HG02884 (cell line): Measurements from ENCODE around the gene ARMC9.
"Not testable (repeated sequence)": the region's sequence is repeated elsewhere in the genome, so short reads cannot be mapped to it uniquely, and the experiment has no call there.

Source experiments
- ATAC-seq: cut with Tn5 transposase; IDR thresholded peaks from one replicate; pipeline ENCODE4 v1.9.1; 2021; ENCODE audit warnings: mild to moderate bottlenecking, moderate library complexity; ENCODE audit not compliant: unreplicated experiment

ARMC9 gene

DNA sequence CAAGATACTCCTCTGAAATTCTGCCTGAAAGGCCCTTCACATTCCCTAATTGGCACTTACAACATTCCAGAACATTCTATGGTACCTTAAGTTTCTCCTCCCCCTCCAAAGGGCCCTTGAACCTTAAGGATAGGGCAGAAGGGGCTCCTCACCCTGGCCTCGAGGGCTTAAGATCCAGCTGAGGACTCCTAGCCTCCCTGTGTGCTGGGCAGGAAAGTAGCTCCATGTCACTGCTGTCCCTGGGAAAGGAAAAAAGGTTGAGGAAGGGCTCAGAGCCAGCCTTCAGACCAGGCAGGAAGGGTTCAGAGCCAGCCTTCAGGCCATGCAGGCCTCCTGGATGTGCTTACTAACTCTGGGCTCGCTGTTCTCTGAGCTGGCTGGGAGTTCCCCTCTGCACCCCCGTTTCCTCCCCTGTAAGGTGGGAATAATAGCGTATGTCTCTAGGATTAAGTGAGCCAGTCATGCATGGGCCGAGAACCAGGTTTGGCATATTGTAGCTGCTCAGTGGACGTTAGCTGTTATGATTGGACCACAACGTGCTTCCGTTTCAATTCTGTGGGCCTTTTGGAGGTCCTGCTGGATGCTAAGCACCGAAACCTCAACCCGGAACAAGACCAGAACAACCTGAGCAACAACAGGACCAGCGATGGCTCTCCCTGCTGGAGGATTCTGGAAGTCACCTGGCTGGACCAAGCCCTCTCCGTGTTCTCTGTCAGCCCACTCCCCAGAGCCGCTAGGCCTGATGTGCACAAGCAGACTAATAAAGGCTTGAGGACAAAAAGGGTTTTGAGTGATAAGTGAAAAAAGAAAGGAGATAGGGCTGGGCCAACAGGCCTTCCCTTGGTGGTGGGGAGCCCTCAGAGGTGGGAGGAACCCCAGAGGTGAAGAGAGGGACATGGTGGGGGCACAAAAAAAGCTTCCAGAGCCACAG is 196.0 kb downstream of the ARMC9 start:
- ATAC-seq, result peak; percentile 55

DNA sequence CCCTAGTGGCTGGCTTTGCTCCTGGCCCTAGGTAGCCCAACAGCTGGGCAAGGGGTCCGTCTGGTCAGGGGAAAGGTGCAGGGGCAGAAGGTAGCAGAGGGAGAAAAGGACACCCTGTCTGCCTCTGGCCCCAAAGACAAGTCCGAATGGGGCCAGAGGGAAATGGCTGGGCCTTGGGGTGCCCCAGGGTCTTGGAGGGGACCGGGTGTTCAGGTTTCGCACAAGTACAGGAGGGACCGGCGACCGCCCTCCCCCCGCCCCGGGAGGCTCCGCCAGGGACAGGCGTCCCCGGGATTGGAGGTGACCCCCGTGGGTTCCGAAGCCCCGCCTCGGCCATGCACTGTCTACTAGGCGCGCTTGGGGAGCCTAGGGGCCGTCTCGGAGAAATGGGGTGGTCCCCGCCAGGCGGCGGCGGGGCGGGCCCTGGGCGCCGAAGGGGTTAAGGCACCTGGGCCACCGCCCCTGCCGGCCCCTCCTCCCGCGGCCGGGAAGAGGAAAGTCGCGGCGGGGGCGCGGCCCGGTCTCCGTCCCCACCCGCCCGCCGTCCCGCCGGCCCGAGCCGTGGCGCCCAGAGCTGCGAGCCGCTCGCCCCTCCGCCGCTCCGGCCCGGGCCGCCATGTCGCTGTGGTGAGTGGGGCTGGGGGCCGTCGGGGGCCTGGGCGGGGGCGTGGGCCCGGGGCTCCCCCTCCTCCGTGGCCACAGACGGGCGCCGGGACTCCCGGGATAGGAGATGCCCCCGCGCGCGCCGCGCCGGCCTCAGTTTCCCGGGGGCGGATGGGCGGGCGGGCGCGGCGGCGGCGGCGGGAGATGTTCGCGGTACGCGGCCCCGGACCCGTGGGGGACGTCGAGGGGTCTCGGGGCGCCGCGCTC is 197.0 kb downstream of the ARMC9 start, which contains the start of gene B3GNT7:
Gene B3GNT7 (plus strand): TSS at position 523 of the 870 bp plus-strand sequence. CDS start 94 bp downstream, at position 617.
- no peak for ATAC-seq

DNA sequence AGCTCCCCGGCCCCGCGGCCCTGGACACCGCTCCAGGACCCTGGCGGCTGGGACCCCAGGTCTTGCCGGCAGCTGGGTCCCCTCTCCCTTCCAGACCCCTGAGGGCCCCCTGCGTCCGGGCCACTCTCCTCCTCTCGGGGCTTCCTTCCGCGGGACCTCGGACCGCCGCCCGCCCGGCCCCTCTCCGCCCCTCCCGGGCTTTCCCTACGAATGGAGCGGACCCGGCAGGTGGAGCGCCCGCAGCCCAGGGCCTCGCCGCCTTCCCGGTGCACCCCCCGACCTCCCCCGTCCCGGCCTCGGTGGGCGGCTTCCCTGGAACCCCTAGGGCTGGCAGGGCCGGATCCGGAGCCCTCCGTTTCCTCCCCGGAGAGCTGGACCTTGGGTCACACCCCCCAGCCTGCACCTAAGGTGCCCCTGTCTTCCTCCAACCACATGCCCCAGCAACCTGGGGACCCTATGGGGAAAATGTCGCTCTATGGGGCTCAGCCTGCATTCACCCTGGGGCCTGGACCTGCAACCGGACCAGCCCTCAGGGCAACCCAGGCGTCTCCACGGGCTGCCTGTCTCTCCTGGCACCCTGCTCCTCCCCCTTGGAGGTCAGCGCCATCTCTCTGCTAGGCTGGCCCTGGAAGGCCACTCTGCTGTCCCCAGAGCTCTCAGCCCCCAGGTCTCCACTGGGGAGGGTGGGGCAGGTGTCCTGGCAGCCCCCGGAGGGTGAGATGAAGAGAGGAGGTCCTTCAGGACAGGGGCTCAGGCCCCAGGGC is 197.8 kb downstream of the ARMC9 start:
- no peak for ATAC-seq

DNA sequence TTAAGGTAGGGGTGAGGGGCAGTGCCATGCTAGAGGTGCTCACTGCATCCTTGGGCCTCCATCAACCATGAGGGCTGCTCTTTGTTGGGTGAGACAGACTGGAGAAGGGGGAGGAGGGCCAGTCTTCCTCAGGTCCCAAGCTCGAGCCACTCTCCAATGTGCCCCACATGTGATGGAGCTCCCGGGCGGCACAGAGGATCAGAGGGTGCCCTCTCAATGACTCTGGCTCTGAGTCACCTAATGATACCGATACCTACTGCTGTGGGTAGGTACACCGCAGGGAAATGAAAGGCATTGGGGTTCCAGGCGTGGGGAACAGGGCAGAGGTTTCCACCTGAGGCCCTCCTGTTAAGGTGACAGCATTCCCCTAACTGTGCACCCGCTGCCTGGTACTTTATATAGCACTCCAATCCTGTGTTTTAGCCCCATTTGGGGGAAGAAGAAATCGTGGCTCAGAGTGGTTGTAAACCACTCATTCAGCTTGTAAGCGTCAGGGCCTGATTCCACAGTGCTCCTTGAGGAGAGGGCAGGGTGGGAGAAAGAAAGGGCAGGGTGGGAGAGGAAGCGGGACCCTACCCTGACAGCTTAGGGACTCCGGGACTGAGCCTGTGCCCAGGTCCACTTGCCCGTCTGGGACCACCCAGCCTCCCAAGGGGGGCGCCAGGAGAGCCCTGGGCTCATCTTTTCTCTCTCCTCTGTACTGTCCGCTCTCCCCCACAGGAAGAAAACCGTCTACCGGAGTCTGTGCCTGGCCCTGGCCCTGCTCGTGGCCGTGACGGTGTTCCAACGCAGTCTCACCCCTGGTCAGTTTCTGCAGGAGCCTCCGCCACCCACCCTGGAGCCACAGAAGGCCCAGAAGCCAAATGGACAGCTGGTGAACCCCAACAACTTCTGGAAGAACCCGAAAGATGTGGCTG is 198.8 kb downstream of the ARMC9 start:
- no peak for ATAC-seq

- no peak for ATAC-seq
These were observed 199.5 kb downstream of the ARMC9 start for GRCh38 chr2:231397928-231398294.

DNA sequence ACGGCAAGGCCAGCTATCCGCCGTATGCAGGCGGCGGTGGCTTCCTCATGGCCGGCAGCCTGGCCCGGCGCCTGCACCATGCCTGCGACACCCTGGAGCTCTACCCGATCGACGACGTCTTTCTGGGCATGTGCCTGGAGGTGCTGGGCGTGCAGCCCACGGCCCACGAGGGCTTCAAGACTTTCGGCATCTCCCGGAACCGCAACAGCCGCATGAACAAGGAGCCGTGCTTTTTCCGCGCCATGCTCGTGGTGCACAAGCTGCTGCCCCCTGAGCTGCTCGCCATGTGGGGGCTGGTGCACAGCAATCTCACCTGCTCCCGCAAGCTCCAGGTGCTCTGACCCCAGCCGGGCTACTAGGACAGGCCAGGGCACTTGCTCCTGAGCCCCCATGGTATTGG is 200.2 kb downstream of the ARMC9 start:
- ATAC-seq, result no peak

- no peak for ATAC-seq
These were observed 200.8 kb downstream of the ARMC9 start for GRCh38 chr2:231399046-231399852.

GRCh38 chr2:231399853-231400680 is 201.6 kb downstream of the ARMC9 start:
- ATAC-seq, result no peak

- not testable (repeated sequence) for ATAC-seq
These were observed 202.2 kb downstream of the ARMC9 start for GRCh38 chr2:231400681-231401080.

DNA sequence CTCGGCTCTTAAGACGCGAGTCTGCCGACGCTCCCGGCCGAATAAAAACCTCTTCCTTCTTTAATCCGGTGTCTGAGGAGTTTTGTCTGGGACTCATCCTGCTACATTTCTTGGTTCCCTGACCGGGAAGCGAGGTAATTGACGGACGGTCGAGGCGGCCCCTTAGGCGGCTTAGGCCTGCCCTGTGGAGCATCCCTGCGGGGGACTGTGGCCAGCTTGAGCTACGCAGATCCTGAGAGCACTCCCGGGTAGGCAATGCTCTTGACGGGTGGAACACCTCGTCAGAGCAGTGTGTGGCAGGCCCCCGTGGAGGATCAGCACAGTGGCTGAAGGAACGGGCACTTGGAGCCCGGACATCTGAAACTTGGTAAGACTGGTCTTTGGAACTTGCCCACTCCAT is 202.7 kb downstream of the ARMC9 start:
- not testable (repeated sequence) for ATAC-seq

DNA sequence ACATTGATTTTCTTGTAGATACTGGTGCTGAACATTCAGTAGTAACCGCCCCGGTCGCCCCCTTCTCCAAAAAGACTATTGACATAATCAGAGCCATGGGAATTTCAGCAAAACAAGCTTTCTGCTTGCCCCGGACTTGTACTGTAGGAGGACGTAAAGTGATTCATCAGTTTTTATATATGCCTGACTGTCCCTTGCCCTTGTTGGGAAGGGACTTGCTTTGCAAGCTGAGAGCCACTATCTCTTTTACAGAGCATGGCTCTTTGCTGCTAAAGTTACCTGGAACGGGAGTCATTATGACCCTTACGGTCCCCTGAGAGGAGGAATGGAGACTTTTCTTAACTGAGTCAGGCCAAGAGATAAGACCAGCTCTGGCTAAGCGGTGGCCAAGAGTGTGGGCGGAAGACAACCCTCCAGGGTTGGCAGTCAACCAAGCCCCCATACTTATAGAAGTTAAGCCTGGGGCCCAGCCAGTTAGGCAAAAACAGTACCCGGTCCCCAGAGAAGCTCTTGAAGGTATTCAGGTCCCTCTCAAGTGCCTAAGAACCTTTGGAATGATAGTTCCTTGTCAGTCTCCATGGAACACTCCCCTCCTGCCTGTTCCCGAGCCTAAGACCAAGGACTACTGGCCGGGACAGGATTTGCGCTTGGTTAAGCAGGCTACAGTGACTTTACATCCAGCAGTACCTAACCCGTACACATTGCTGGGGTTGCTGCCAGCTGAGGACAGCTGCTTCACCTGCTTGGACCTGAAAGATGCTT is 205.2 kb downstream of the ARMC9 start:
- ATAC-seq, result not testable (repeated sequence)

- ATAC-seq, result not testable (repeated sequence)
These were observed 205.8 kb downstream of the ARMC9 start for GRCh38 chr2:231404183-231404578.

GRCh38 chr2:231405601-231406367 is 207.4 kb downstream of the ARMC9 start:
- ATAC-seq, result not testable (repeated sequence)

DNA sequence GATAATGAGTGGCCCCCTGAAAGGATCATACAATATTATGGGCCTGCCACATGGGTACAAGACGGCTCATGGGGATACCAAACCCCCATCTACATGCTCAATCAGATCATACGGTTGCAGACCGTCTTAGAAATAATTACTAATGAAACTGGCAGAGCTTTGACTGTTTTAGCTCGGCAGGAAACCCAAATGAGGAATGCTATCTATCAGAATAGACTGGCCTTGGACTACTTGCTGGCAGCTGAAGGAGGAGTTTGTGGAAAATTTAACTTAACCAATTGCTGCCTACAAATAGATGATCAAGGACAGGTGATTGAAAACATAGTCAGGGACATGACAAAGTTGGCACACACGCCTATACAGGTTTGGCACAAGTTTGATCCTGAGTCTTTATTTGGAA is 209.3 kb downstream of the ARMC9 start:
- not testable (repeated sequence) for ATAC-seq

DNA sequence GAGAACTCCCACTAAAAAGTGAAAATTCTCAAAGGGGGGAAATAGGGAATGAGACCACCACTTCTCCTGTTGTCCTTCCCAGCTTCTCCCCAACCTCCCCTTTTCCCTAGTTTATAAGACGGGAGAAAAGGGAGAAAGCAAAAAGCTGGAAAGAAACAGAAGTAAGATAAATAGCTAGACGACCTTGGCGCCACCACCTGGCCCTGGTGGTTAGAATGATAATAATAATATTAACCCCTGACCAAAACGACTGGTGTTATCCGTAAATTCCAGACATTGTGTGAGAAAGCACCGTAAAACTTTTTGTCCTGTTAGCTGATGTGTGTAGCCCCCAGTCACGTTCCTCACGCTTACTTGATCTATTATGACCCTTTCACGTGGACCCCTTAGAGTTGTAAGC is 209.9 kb downstream of the ARMC9 start:
- ATAC-seq, result not testable (repeated sequence)

GRCh38 chr2:231409776-231410175 is 211.3 kb downstream of the ARMC9 start:
- no peak for ATAC-seq
